Activated CD4-positive, alpha-beta T cell treated with anti-CD3 and anti-CD28 coated beads, Interleukin-2, Interleukin-6, amounts not matched to agents 100 ng/mL and 50 ng/mL, durations not matched to agents 16 hours and 8 hours (primary cell): ENCODE results near the gene CHMP1A.
"Not testable (repeated sequence)": the region's sequence is repeated elsewhere in the genome, so short reads cannot be mapped to it uniquely, and the experiment has no call there.

Source experiments
- DNase-seq: peaks from one replicate; pipeline ENCODE4 v3.0.0-alpha.2; 2020

Gene CHMP1A

GRCh38 chr16:89656435-89657121, 930 bp downstream of the CHMP1A start:
- DNase-seq, result no peak

- DNase-seq, result no peak
Observed at GRCh38 chr16:89655062-89655643, 2.4 kb downstream of the CHMP1A start.

DNA sequence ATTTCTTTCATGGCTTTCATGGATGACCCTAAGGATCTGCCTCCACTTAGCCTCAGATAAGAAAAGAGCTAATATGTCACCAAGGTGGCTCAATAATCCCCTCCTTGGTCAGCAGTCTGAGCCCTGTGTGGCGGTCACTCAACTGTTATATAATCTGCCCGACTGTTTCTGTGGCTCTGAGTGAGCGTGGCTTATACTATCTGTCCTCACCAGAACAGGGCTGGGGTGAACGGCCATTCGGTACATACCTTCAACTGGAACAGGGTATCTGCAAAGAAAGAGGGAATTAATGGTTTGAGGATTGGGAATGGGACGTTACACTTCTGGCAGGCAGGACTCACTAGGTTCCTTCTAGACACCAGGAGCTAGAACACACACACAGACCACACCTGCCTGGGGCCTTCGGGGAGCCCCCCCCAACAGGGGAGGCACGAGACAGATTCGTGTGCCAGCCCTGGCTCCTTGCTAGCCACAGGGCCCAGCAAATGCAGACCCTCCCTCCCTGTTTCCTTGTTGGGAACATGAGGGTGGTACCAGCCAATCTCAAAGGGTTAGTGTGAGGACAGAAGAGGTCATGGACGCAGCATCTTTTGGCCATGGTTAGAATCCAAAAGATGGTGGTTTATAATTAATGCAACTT, 3.7 kb downstream of the CHMP1A start:
- DNase-seq, result no peak

GRCh38 chr16:89651584-89651983, 5.9 kb downstream of the CHMP1A start:
- DNase-seq, result no peak

DNA sequence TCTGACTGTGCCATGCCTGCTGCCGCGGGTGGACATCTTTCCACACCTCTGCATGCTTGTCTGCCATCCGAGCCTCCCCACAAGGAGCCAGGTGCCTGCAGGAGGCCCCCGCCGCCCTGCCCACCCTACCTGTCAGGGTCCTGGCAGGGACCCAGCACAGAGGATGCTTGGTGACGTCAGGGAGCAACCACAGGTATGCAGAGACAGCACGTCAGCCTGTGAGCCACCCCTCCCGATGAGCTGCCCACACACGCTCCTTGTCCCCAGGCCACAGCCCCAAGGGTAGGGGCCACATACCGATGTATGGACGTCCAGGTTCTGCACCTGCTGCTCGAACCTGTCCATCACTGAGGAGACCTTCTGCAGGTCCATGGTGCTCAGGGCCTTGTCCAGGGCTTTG, 10.6 kb downstream of the CHMP1A start:
- DNase-seq, result no peak

DNA sequence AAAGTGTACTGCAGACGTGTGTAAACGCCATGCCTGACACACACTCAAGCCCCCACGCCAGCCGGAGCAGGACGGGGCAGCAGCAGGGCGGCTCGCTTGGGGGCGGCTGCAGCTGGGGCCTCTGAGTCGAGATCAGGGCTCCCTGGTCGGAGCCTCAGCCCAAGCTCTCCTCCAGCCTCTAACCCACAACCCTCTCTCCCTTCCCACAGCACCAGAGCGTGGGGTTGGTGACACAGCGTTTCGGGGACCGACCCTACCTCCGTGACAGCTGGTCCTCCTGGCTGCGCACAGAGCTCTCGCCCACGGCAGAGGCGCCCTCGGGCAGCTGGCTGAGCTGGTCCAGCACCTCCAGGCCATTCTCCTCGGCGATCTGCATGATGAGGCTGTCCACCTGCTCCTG, 11.2 kb downstream of the CHMP1A start:
- DNase-seq, result no peak

GRCh38 chr16:89645122-89645521, 12.4 kb downstream of the CHMP1A start:
- no peak for DNase-seq

- DNase-seq, result no peak
Observed at GRCh38 chr16:89643769-89644300, 13.7 kb downstream of the CHMP1A start.

GRCh38 chr16:89642574-89642973, 14.9 kb downstream of the CHMP1A start:
- no peak for DNase-seq

DNA sequence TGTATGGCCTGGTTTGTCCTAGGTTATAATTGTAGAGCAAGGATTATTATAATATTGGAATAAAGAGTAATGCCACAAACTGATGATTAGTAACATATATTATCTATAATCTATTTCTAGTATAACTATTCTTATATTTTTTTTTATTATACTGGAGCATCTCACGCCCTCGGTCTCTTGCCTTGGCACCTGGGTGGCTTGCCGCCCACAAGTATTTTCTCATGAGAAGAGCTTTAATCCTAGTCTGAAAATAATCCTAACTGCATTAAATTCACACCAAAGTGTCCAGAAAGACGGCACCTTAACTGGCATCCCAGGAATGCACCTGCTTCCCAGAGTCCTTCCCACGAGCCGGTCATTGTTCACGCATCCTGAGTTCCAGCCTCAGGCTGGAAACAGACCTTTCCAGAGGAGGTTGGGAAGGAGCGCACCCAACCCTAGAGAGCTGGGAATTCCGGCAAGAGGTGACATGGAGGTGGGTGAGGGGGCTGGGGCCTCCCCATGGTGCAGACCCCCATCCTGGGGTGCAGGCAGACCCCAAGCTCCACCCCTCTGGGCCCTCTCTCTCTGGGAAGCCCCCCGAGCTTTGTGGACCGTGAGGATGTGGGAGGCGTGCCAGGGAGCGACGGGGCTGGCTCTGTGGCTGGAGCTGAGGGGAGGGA, 15.9 kb downstream of the CHMP1A start:
- no peak for DNase-seq

DNA sequence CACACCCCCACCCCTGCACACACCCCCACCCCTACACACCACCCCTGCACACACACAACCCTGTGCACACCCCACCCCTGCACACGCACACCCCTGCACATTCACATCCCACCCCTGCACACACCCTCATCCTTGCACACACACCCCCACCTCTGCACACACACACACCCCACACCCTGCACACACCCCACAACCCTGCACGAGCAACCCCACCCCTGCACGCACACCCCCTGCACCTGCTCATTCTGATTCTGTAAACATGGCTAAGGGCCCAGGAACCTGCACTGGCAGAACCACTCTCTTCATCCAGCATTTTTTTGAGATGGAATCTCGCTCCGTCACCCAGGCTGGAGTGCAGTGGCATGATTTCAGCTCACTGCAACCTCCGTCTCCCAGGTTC, 18.1 kb downstream of the CHMP1A start:
- no peak for DNase-seq

DNA sequence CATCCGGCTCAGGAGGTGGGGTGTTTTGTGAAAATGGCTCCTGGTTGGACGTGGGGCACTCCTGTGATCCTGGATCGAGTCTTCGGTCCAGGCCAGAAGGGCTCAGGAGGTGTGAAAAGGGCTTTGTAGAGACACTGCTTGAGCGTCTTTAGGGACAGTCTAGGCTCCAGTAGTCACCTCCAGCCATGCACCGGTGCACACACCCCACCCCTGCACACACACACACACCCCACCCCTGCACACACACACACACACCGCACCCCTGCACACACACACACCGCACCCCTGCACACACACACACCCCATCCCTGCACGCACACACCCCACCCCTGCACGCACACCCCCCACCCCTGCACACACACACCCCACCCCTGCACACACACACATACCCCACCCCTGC, 19.1 kb downstream of the CHMP1A start:
- DNase-seq, result no peak

DNA sequence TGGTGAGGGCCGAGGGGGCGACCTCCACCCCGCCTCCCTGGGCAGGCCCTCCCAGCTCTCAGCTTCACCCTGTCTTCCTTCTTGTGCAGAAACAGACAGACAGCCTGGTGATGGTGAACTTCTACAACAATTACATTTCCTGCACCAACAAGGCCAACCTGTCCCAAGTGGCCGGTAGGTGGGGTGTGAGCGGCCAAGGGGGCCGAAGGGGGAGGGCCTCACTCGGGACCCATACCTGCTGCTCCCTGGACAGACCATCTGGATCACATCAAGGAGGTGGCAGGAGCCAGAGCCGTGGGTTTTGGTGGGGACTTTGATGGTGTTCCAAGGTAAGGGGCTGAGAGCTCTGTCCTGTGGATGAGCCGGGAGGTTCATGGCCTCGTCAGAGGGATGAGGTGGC, 20.1 kb downstream of the CHMP1A start:
- no peak for DNase-seq

- DNase-seq, result no peak
Observed at GRCh38 chr16:89636663-89637062, 20.8 kb downstream of the CHMP1A start.

GRCh38 chr16:89634463-89635385, 22.8 kb downstream of the CHMP1A start:
- not testable (repeated sequence) for DNase-seq

DNA sequence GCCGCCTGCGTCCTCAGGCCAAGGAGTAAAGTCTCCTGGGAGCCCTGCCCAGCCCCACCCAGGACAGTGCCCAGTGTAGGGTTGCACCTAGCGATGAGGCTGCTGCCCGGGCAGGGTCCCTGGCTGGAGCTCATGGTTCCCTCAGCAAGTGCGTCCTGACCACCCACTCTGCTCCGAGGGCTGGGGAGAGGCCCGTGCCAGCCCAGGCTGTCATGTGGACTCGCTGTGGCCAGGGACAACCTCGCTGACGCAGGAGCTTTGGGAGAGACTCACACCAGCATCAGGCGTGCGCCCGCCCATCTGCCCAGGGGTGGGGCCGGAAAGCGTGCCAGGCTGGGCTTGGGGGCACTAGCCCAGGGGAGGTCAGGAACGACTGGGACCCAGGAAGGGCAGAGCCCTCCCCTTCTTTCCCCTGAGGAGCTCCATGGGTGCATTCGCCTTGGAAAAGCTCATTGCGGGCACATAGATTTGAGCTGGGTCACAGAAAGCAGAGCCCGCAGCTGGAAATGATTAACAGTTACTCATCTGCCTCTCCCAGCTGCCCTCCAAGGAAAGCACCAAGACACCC, 24.4 kb downstream of the CHMP1A start:
- DNase-seq, result no peak

DNA sequence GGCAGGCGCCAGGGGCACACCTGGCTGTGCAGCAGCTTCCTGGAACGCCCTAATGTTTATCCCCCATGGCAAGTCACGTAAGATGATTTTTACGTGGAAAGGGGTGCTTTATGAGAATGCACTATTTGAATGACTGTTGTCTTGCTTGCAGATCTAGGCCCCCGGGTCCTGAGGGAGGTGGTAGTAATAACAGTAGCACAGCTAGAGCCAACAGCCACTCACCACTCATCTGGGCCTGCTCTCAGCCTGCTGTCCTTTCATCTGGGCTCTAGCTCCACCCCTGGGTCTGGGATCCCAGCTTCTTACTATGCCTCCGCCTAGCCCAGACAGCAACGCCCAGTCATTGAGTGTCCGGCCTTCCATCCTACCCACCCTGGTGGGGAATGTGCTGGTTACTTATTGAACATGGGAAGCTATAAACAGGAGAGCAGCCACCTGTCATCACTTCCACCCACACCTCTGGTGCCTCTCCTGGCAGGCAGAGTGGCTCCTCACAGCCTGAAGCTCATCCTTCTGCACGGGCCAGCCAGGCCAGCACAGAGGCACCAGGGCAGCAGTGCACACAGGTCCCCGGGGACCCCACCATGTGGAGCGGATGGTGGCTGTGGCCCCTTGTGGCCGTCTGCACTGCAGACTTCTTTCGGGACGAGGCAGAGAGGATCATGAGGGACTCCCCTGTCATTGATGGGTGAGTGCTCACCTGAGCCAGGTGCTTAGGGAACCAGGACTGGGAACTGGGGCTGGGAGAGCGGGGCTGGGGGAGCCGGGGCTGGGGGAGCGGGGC, 27.5 kb downstream of the CHMP1A start:
- peak; percentile 15 for DNase-seq

GRCh38 chr16:89624777-89625761, 32.4 kb downstream of the CHMP1A start:
- no peak for DNase-seq

- no peak for DNase-seq
Observed at GRCh38 chr16:89623511-89624261, 33.8 kb downstream of the CHMP1A start.
